Spleen (tissue), 7 donors: ENCODE results near the gene CFLAR.

Source experiments
- POLR2AphosphoS5 ChIP-seq, 3 donors: sonication (generic); formaldehyde crosslinking; IDR thresholded peaks; one replicate each; pipeline ENCODE4 v1.5.1; 2017; ENCODE audit warnings: antibody characterized with exemption in 3 of 3
- TF ChIP-seq, protein P1 (sequence below), 11 experiments: fragments of 200-600 bp in 7 of 11; fragments of 450-650 bp in 4 of 11; sonication (generic) in 4 of 11; IDR thresholded peaks in 8 of 11; conservative IDR thresholded peaks in 3 of 11; 1 replicate in 7 of 11; 2 replicates in 4 of 11; pipeline versions ENCODE4 v1.4.0 to v1.8.0; 2016 to 2021; ENCODE audit warnings: antibody characterized with exemption in 11 of 11, inconsistent platforms in 4 of 11, mild to moderate bottlenecking in 1 of 11
- donor health status: DM: no; HTN: no; CAD: no; lungs with moderate emphysema.
- donor health status: DM: no; HTN: no; CAD: no.
- donor health status: DM: no; HTN: no; CAD: no.

- no peak for TF ChIP-seq POLR2AphosphoS5 (IDR thresholded peaks at IDR 0.05)
- TF ChIP-seq, protein P1, sequence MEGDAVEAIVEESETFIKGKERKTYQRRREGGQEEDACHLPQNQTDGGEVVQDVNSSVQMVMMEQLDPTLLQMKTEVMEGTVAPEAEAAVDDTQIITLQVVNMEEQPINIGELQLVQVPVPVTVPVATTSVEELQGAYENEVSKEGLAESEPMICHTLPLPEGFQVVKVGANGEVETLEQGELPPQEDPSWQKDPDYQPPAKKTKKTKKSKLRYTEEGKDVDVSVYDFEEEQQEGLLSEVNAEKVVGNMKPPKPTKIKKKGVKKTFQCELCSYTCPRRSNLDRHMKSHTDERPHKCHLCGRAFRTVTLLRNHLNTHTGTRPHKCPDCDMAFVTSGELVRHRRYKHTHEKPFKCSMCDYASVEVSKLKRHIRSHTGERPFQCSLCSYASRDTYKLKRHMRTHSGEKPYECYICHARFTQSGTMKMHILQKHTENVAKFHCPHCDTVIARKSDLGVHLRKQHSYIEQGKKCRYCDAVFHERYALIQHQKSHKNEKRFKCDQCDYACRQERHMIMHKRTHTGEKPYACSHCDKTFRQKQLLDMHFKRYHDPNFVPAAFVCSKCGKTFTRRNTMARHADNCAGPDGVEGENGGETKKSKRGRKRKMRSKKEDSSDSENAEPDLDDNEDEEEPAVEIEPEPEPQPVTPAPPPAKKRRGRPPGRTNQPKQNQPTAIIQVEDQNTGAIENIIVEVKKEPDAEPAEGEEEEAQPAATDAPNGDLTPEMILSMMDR (IDR thresholded peaks at IDR 0.05 in 8 of 11, conservative IDR thresholded peaks at IDR 0.05 in 3 of 11): no peak
Observed at GRCh38 chr2:201176081-201176481, 60.1 kb downstream of the CFLAR start.
